Prostate gland (tissue), 2 donors: ENCODE results near the gene PPP1R7. TPM values are rescaled to one million over a fixed set of nuclear protein-coding genes. Genes with fewer than 3 reads are reported as not detected.
A peak's percentile ranks its signal among the peaks of the same experiment; 100 is the strongest.

Experiments used
- DNase-seq: peaks from one replicate; pipeline ENCODE4 v3.0.0-alpha.2; 2019; ENCODE audit warnings: low spot score
- H3K27ac ChIP-seq, 2 donors: fragments of 200-600 bp; sonication (generic); 2 replicates each; pipeline ENCODE4 v1.5.1; 2017 to 2019
- H3K27me3 ChIP-seq: fragments of 200-600 bp; sonication (generic); replicated peaks from 2 replicates; pipeline ENCODE4 v1.5.1; 2019; ENCODE audit not compliant: insufficient read depth
- H3K36me3 ChIP-seq, 2 donors: fragments of 200-600 bp; sonication (generic); 1 replicate in 1 of 2; 2 replicates in 1 of 2; pipeline versions ENCODE4 v1.5.1 to v1.8.1; 2017 to 2019
- H3K4me1 ChIP-seq: fragments of 200-600 bp; sonication (generic); replicated peaks from 2 replicates; pipeline ENCODE4 v1.5.1; 2019
- H3K4me3 ChIP-seq, 2 donors: fragments of 200-600 bp; sonication (generic); 2 replicates each; pipeline ENCODE4 v1.5.1; 2017 to 2019
- H3K9me3 ChIP-seq: fragments of 200-600 bp; sonication (generic); 2 replicates; pipeline ENCODE4 v1.5.1; 2017
- CTCF ChIP-seq, 4 experiments: fragments of 200-600 bp in 2 of 4; fragments of 450-650 bp in 2 of 4; sonication (generic) in 2 of 4; IDR thresholded peaks; 1 replicate in 3 of 4; 2 replicates in 1 of 4; pipeline ENCODE4 v1.5.1; 2016 to 2019; ENCODE audit warnings: antibody characterized with exemption in 4 of 4, mild to moderate bottlenecking in 2 of 4, moderate library complexity in 2 of 4
- POLR2A ChIP-seq: fragments of 450-650 bp; IDR thresholded peaks from one replicate; pipeline ENCODE4 v1.6.1; 2016; ENCODE audit warnings: antibody characterized with exemption, mild to moderate bottlenecking
- POLR2AphosphoS5 ChIP-seq: sonication (generic); formaldehyde crosslinking; IDR thresholded peaks from one replicate; pipeline ENCODE4 v1.6.1; 2017; ENCODE audit warnings: antibody characterized with exemption
- WGBS: methylation state at CpG from one replicate; pipeline ENCODE4 v1.1.5; 2018; 5-methylcytosine and 5-hydroxymethylcytosine counted together
- intact Hi-C: fragments of 100-400 bp; cut with DNase I; formaldehyde crosslinking; loops from one replicate; pipeline ENCODE4 v1.14.2; 2022
- total RNA-seq, 2 donors: library from RNA; depleted of rRNA; stranded (reverse); fragments of >200 nt; gene quantifications; one replicate each; pipeline ENCODE4 v1.1.0, GENCODE V29; 2016

Gene PPP1R7
- total RNA-seq, 2 donors from 2014 or later = 50.0 to 91.3 TPM

GRCh38 chr2:241187918-241188234, 37.6 kb downstream of the PPP1R7 start:
- no peaks in the 10 kb centered on the region for H3K9me3 ChIP-seq
- H3K4me1 ChIP-seq = peaks cover 9% of the 10 kb centered on the region
- H3K4me3 ChIP-seq = peak overlapping the region; percentile 24 to 47
- 39% methylated on average over 4 of the region's 4 CpGs for WGBS
- peak overlapping the region; percentile 76 to 85 for H3K27ac ChIP-seq
- H3K27me3 ChIP-seq = no peaks in the 10 kb centered on the region
- DNase-seq = no peak
- intact Hi-C loops = no loop called here
- TF ChIP-seq POLR2AphosphoS5 (no peak), POLR2A (no peak), CTCF (IDR thresholded peaks at IDR 0.05) (no peak)
- H3K36me3 ChIP-seq = no peaks in the 10 kb centered on the region

DNA sequence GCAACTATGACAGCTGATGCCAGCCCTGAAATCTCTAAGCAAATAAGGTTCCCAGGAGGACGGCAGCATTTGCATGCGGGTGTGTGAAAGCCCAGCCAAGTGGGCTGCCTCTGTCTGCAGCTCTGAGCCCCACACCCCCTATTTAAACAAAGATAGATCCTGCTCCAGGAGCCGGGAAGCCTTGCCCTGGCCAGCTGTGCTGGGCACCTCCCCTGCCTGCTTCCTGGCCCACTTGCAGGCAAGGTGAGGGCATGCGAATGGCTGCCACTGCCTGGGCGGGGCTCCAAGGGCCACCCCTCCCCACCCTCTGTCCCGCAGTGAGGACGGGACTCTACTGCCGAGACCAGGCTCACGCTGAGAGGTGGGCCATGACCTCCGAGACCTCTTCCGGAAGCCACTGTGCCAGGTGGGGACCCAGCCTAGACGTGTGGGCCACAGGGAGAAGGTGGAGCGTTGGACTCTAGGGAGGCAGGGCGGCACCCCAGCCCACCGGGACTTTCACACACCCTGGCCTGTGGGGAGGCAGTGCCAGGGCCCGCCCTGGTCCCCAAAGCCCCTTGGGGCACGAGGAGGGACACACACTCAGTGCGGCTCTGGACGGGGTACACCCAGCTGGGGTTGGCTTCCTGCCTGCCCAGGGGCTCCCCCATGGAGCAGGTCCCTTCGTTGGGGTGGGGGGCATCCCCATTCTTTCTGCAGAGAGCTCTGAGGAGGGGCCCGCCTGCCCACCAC, 38.3 kb downstream of the PPP1R7 start, which contains the start of gene ANO7:
ANO7 (plus strand) TSS at position 317 of the 732 bp plus-strand sequence. CDS start 1,387 bp downstream, outside the sequence.
- H3K27me3 ChIP-seq = no peaks in the 10 kb centered on the region
- TF ChIP-seq CTCF (IDR thresholded peaks at IDR 0.05) = peak in 1 of 4 experiments; percentile 22
- no peak for TF ChIP-seq POLR2A
- peak; percentile 67 for TF ChIP-seq POLR2AphosphoS5
- H3K36me3 ChIP-seq = no peaks in the 10 kb centered on the region
- DNase-seq = peak; percentile 83
- 58% methylated on average over 20 of the region's 21 CpGs for WGBS
- intact Hi-C loops = no loop called here
- no peaks in the 10 kb centered on the region for H3K9me3 ChIP-seq
- H3K4me1 ChIP-seq = peaks cover 9% of the 10 kb centered on the region
- H3K4me3 ChIP-seq = peak within 1 kb of the TSS; percentile 24 to 47
- H3K27ac ChIP-seq = peak within 1 kb of the TSS; percentile 76 to 85

DNA sequence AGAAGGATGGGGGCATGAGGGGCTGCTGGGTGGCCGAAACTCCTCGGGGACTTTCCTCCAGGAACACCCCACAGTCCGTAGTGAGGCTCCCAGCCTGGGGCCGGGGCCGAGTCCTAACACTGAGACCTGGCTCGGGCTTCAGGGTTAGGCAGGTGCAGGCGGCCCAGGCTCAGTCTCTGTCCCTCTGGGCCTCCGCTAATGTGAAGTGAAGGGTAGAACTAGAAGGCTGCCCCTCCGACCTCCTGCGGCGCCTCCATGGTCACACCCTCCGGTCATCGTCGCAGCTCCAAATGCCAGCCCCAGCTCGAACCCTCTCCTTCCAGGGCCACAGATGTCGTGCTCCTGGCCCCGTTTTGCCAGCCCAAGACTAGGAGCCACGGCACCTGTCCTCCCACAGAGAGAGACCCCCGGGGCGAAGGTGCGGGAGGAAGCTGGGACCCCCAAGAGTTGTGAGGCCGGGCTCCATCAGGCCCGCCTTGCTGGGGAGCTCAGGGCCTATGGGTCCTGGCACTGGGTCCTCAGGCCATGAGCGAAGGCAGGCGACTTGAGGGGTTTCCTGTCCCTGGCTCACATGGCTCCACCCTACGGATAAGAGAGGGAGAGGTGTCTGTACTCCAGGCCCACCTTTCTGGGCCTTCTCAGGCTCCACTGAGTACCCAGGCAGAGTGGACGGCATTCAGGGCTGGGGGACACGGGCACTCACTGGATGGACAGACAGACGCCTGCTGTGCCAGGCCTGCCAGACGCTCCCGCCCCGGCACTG, 39.0 kb downstream of the PPP1R7 start:
- Histone ChIP-seq H3K4me3 (peak overlapping the region; percentile 24 to 47), H3K27ac (peak overlapping the region; percentile 76 to 85), H3K4me1 (peaks cover 9% of the 10 kb centered on the region), H3K27me3 (no peaks in the 10 kb centered on the region), H3K9me3 (no peaks in the 10 kb centered on the region), H3K36me3 (no peaks in the 10 kb centered on the region)
- TF ChIP-seq CTCF (IDR thresholded peaks at IDR 0.05) (no peak), POLR2A (no peak), POLR2AphosphoS5 (no peak)
- intact Hi-C loops = no loop called here
- WGBS = 98% methylated on average over 31 of the region's 32 CpGs
- DNase-seq = no peak

- Histone ChIP-seq H3K27me3 (no peaks in the 10 kb centered on the region), H3K9me3 (no peaks in the 10 kb centered on the region), H3K36me3 (no peaks in the 10 kb centered on the region), H3K4me3 (peak overlapping the region; percentile 3 to 47), H3K27ac (peak overlapping the region; percentile 76 to 85), H3K4me1 (peaks cover 9% of the 10 kb centered on the region)
- intact Hi-C loops = no loop called here
- TF ChIP-seq POLR2A (no peak), POLR2AphosphoS5 (no peak), CTCF (IDR thresholded peaks at IDR 0.05) (no peak)
- DNase-seq = no peak
- 83% methylated on average over 15 of the region's 15 CpGs for WGBS
These were observed 39.6 kb downstream of the PPP1R7 start for GRCh38 chr2:241189856-241190201.
